H9 (cell line): Measurements from ENCODE around the gene SWI5. TPM values are rescaled to one million over a fixed set of nuclear protein-coding genes. Genes with fewer than 3 reads are reported as not detected.

Experiments used
- DNase-seq: peaks from one replicate; pipeline ENCODE4 v3.0.0-alpha.2; 2017
- H2AFZ ChIP-seq: one replicate; pipeline ENCODE4 v1.6.1; 2013; ENCODE audit warnings: mild to moderate bottlenecking, low read length, control low read depth, moderate library complexity
- H2AK5ac ChIP-seq: 2 replicates; pipeline ENCODE4 v1.6.1; 2013; ENCODE audit warnings: low read length, control low read depth, mixed read lengths; ENCODE audit not compliant: insufficient read length
- H2BK120ac ChIP-seq: one replicate; pipeline ENCODE4 v1.6.1; 2013; ENCODE audit warnings: low read depth, mild to moderate bottlenecking, low read length, control low read depth, inconsistent platforms; ENCODE audit not compliant: poor library complexity, severe bottlenecking
- H2BK12ac ChIP-seq: 2 replicates; pipeline ENCODE4 v1.6.1; 2013; ENCODE audit warnings: low read length, control low read depth, mixed read lengths, low read depth; ENCODE audit not compliant: insufficient read length
- H2BK15ac ChIP-seq: 2 replicates; pipeline ENCODE4 v1.6.1; 2013; ENCODE audit warnings: low read depth, low read length, control low read depth
- H2BK20ac ChIP-seq: one replicate; pipeline ENCODE4 v1.6.1; 2013; ENCODE audit warnings: low read depth, mild to moderate bottlenecking, low read length, control low read depth, inconsistent platforms; ENCODE audit not compliant: poor library complexity, severe bottlenecking
- H2BK5ac ChIP-seq: 2 replicates; pipeline ENCODE4 v1.6.1; 2013; ENCODE audit warnings: low read length, control low read depth, mixed read lengths; ENCODE audit not compliant: insufficient read length
- H3K14ac ChIP-seq: 2 replicates; pipeline ENCODE4 v1.6.1; 2013; ENCODE audit warnings: low read length, control low read depth; ENCODE audit not compliant: insufficient read depth
- H3K18ac ChIP-seq: 2 replicates; pipeline ENCODE4 v1.6.1; 2013; ENCODE audit warnings: low read depth, mild to moderate bottlenecking, mixed read lengths, low read length, control low read depth; ENCODE audit not compliant: insufficient read length
- H3K23ac ChIP-seq: 2 replicates; pipeline ENCODE4 v1.6.1; 2013; ENCODE audit warnings: low read length, control low read depth, mixed read lengths, low read depth; ENCODE audit not compliant: insufficient read length
- H3K23me2 ChIP-seq: 2 replicates; pipeline ENCODE4 v1.6.1; 2013; ENCODE audit warnings: low read depth, mild to moderate bottlenecking, mixed read lengths, low read length, control low read depth; ENCODE audit not compliant: insufficient read length, poor library complexity, severe bottlenecking
- H3K27ac ChIP-seq: 2 replicates; pipeline ENCODE4 v1.5.1; 2013; ENCODE audit warnings: low read length, control low read depth, mixed read lengths, low read depth; ENCODE audit not compliant: insufficient read length
- H3K27me3 ChIP-seq: 2 replicates; pipeline ENCODE4 v1.6.1; 2013; ENCODE audit warnings: low read length, control low read depth, inconsistent platforms; ENCODE audit not compliant: insufficient read depth
- H3K4ac ChIP-seq: 2 replicates; pipeline ENCODE4 v1.6.1; 2013; ENCODE audit warnings: low read depth, mild to moderate bottlenecking, control low read depth, inconsistent platforms, low read length, moderate library complexity
- H3K4me1 ChIP-seq: 2 replicates; pipeline ENCODE4 v1.6.1; 2013; ENCODE audit warnings: low read length, control low read depth, inconsistent platforms; ENCODE audit not compliant: insufficient read depth
- H3K4me2 ChIP-seq: 2 replicates; pipeline ENCODE4 v1.6.1; 2013; ENCODE audit warnings: low read length, control low read depth, mixed read lengths; ENCODE audit not compliant: insufficient read length, insufficient read depth
- H3K56ac ChIP-seq: 2 replicates; pipeline ENCODE4 v1.6.1; 2013; ENCODE audit warnings: low read depth, mild to moderate bottlenecking, mixed read lengths, low read length, control low read depth; ENCODE audit not compliant: insufficient read length
- H3K79me1 ChIP-seq: 2 replicates; pipeline ENCODE4 v1.6.1; 2013; ENCODE audit warnings: low read depth, mild to moderate bottlenecking, moderate library complexity, low read length, control low read depth, inconsistent platforms; ENCODE audit not compliant: insufficient read depth, poor library complexity, severe bottlenecking
- H3K79me2 ChIP-seq: 2 replicates; pipeline ENCODE4 v1.6.1; 2013; ENCODE audit warnings: low read length, control low read depth, inconsistent platforms; ENCODE audit not compliant: insufficient read depth
- H3K9ac ChIP-seq: 2 replicates; pipeline ENCODE4 v1.6.1; 2013; ENCODE audit warnings: low read length, control low read depth, mixed read lengths; ENCODE audit not compliant: insufficient read length; ENCODE audit errors: extremely low read depth
- H3K9me3 ChIP-seq: one replicate; pipeline ENCODE4 v1.6.1; 2013; ENCODE audit warnings: low read depth, low read length, inconsistent platforms; ENCODE audit not compliant: control insufficient read depth
- H3T11ph ChIP-seq: one replicate; pipeline ENCODE4 v1.6.1; 2013; ENCODE audit warnings: mild to moderate bottlenecking, low read length, control low read depth, inconsistent platforms
- H4K20me1 ChIP-seq: one replicate; pipeline ENCODE4 v1.6.1; 2013; ENCODE audit not compliant: control insufficient read depth, insufficient read length, insufficient read depth
- H4K5ac ChIP-seq: 2 replicates; pipeline ENCODE4 v1.6.1; 2013; ENCODE audit warnings: low read depth, mild to moderate bottlenecking, mixed read lengths, low read length, control low read depth; ENCODE audit not compliant: insufficient read length
- H4K8ac ChIP-seq: replicated peaks from 2 replicates; pipeline ENCODE4 v1.6.1; 2013; ENCODE audit warnings: low read length, control low read depth, mixed read lengths, low read depth; ENCODE audit not compliant: insufficient read length
- H4K91ac ChIP-seq: 2 replicates; pipeline ENCODE4 v1.6.1; 2013; ENCODE audit warnings: low read depth, mild to moderate bottlenecking, moderate library complexity, mixed read lengths, low read length, control low read depth; ENCODE audit not compliant: insufficient read length
- H3K27ac Mint-ChIP-seq, 3 experiments: 2 replicates in 2 of 3; 3 replicates in 1 of 3; pipeline ENCODE4 v1.8.0; 2020 to 2021; ENCODE audit warnings: mixed read lengths in 3 of 3, mild to moderate bottlenecking in 1 of 3, moderate library complexity in 1 of 3
- H3K27me3 Mint-ChIP-seq: 2 replicates; pipeline ENCODE4 v1.8.0; 2021; ENCODE audit warnings: low read depth, mild to moderate bottlenecking, moderate library complexity, mixed read lengths
- H3K36me3 Mint-ChIP-seq, 3 experiments: 2 replicates in 2 of 3; 3 replicates in 1 of 3; pipeline ENCODE4 v1.8.0; 2020 to 2021; ENCODE audit warnings: low read depth in 3 of 3, mixed read lengths in 3 of 3; ENCODE audit not compliant: insufficient read depth in 1 of 3
- H3K4me1 Mint-ChIP-seq, 2 experiments: 2 replicates each; pipeline ENCODE4 v1.8.0; 2020; ENCODE audit warnings: mixed read lengths in 2 of 2
- H3K4me3 Mint-ChIP-seq, 2 experiments: 2 replicates in 1 of 2; 3 replicates in 1 of 2; pipeline ENCODE4 v1.8.0; 2020 to 2021; ENCODE audit warnings: mild to moderate bottlenecking in 2 of 2, mixed read lengths in 2 of 2, moderate library complexity in 1 of 2
- H3K9me3 Mint-ChIP-seq, 2 experiments: 2 replicates in 1 of 2; 3 replicates in 1 of 2; pipeline ENCODE4 v1.8.0; 2020; ENCODE audit warnings: mild to moderate bottlenecking in 2 of 2, mixed read lengths in 2 of 2, moderate library complexity in 1 of 2
- WGBS: extraction: QIAGEN DNeasy Blood & Tissue Kit; methylation state at CpG from one replicate; pipeline ENCODE4 v1.1.7; 2013; ENCODE audit warnings: missing lambda C conversion rate, low lambda C conversion rate, mixed read lengths; ENCODE audit not compliant: insufficient read length; ENCODE audit errors: extremely low coverage; 5-methylcytosine and 5-hydroxymethylcytosine counted together
- total RNA-seq: library from RNA; stranded (reverse); gene quantifications from 2 replicates; pipeline ENCODE4 v1.2.1, GENCODE V29; 2021
- TF ChIP-seq, protein P1 (sequence below): fragments of 200-600 bp; sonication (generic); conservative IDR thresholded peaks from 3 replicates; pipeline ENCODE4 v1.8.0; 2021; ENCODE audit warnings: antibody characterized with exemption, mild to moderate bottlenecking

The SWI5 gene
- total RNA-seq, 1 experiment from 2014 or later, result 25.6 TPM

DNA sequence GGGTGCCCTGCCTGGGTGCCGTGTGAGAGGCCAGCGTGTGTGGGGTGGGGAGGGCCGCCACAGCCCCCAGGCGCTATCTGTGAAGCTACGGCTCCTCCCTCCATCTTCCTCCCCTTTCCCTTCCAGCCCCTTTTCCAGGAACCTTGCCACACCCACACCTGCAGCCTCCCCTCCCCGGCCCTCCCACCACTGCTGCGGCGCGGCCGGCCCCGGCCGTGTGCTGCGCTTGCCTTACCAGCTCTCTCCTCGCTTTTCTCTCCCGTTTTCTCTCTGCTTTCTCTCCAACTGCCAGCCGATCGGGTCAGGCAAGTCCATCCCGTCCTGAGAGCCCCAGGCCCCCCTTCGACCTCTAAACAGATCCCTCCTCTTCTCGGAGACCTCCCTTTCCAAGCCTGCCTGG lies 21.7 kb upstream of the SWI5 start:
- Histone ChIP-seq H3K79me2 (peaks cover 3% of the 10 kb centered on the region), H2BK12ac (no peak overlapping the region), H3K14ac (no peak overlapping the region), H2AFZ (no peak overlapping the region), H2AK5ac (no peak overlapping the region), H2BK15ac (no peak overlapping the region), H3K23me2 (peaks cover 4% of the 10 kb centered on the region), H4K91ac (no peak overlapping the region), H3K18ac (no peak overlapping the region), H4K20me1 (no peaks in the 10 kb centered on the region), H2BK20ac (no peak overlapping the region), H3K56ac (no peak overlapping the region), H3K4ac (no peak overlapping the region), H3K23ac (no peak overlapping the region), H3K9me3 (no peaks in the 10 kb centered on the region), H3K27ac (no peak overlapping the region), H3K4me2 (no peak overlapping the region), H3K4me1 (no peaks in the 10 kb centered on the region), H4K5ac (no peak overlapping the region), H2BK5ac (no peak overlapping the region), H3K9ac (no peak overlapping the region), H3K27me3 (no peaks in the 10 kb centered on the region), H4K8ac (no peak overlapping the region), H3K79me1 (no peaks in the 10 kb centered on the region), H3T11ph (no peak overlapping the region), H2BK120ac (no peak overlapping the region)
- TF ChIP-seq, protein P1, sequence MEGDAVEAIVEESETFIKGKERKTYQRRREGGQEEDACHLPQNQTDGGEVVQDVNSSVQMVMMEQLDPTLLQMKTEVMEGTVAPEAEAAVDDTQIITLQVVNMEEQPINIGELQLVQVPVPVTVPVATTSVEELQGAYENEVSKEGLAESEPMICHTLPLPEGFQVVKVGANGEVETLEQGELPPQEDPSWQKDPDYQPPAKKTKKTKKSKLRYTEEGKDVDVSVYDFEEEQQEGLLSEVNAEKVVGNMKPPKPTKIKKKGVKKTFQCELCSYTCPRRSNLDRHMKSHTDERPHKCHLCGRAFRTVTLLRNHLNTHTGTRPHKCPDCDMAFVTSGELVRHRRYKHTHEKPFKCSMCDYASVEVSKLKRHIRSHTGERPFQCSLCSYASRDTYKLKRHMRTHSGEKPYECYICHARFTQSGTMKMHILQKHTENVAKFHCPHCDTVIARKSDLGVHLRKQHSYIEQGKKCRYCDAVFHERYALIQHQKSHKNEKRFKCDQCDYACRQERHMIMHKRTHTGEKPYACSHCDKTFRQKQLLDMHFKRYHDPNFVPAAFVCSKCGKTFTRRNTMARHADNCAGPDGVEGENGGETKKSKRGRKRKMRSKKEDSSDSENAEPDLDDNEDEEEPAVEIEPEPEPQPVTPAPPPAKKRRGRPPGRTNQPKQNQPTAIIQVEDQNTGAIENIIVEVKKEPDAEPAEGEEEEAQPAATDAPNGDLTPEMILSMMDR, result no peak
- WGBS, result no CpG with 5 or more reads among the region's 20 CpGs
- Mint-ChIP-seq H3K4me1 (peaks cover 14 to 39% of the 10 kb centered on the region in 2 experiments), H3K27me3 (peaks cover 6% of the 10 kb centered on the region), H3K36me3 (peaks cover 18 to 42% (median 26%) of the 10 kb centered on the region in 3 experiments), H3K4me3 (no peak overlapping the region; a peak in 1 of 5 replicates), H3K27ac (peak overlapping the region in 1 of 3 experiments; percentile 77; a peak in 2 of 7 replicates), H3K9me3 (no peaks in the 10 kb centered on the region; a peak in 1 of 5 replicates)
- no peak for DNase-seq
